ENCODE data around the gene WDR5.

Gene WDR5

DNA sequence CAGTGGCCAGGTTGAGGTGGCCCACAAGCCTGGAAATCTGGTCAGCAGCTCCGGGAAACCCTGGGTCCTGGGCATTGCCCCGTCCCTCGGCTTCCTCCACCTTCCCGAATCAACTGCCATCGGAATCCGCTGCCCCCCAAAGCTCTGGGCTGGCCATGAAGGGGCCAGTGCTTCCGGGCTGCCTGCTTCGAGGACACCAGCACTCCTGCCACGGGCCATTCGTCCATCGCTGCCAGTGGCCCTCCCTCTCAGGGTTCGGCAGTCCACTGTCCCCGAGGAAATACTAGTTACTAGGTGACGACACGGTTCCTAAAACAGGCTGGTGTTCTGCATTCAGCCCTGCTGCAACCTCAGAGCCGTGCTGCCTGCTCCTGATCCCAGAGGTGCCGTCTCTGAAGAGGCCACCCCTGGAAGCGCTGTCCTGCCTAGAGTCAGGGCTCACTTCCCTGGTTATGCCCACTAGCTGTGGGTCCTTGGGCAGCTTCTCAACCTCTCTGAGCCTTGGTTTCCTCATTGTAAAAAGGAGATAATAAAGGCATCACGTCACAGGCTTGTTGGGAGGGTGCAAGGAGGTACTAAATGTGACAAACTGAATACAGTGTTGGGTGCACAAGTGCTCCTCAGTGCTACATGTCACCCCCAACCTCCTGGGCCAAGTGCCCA, 3.5 kb upstream of the WDR5 start:
- DNase-seq (ENCODE audit: low read depth, low spot score), result no peak

DNA sequence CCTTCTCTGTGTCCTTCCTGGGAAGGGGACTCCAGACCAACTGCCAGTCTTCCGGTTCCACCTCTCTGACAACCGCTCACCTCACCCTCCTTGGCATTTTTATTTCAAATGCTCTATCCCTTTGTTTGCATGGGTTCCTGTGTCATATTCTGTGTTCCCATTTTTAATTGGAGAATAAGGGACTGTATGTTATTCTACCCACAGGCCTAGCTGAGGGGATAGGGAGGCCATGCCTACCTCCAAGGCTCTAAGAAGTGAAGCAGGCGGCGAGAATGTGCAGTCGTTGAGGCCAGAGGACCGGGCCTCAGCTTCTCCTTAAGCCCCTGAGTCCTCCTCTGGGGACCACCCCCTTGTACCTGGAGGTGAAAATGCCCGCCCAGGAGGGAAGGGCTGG, 936 bp upstream of the WDR5 start:
- DNase-seq (ENCODE audit: low read depth, low spot score), result no peak

DNA sequence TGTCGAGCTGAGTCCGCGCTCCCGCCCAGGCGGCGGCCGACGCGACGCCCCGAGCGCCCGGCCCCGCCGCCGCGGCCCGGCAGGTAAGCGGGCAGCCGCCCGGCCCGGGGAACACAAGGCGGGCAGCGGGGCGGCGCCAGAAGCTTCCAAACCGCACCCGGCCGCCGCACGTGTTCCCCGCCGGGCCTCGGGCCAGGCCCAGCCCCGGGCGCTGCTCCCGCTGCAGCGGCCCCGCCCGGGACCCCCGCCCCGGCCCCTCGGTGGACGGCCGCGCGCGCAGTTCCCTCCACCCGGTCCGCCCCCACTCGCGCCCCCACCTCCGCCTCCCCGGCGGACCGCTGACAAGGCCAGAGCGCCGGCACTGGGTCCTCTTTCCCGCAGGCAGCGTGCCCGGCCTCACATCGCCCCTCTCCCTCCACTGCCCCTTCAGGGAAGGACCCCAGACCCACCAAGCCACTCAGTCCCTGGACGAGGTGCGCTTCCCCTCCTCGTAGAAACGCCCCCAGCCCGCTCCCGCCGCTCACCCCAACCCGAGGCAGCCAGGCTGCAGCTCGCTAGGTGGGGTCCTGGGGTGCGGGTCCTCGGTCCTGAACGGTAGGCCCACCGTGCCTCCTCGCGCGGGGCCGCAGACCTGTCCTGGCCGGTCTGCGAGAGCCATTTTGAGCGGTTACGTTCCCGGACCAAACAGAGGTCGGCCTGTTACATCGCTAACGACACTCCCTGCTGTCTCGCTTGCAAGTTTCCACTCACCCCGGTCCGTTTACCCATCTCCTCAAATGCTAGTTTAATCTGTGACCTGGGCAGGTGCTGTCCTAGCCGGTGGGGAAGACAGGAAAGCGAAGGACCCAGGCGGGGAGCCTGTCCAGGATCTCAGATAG, 475 bp downstream of the WDR5 start:
- no peak for DNase-seq (ENCODE audit: low read depth, low spot score)

DNA sequence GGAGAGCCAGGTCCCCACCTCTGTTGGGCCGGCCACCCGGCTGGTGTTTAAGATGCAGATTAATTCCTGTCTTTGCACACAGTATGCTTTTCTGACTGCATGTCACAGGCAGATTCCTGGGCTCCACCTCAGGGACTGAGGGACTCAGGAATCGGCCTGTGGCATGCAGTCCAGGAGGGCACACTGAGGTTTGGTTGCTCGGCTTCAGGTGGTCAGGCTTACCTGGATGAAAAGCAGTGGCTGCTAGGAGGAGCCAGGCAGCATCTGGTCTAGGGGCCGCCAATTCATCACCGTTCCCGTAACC, 1.1 kb downstream of the WDR5 start:
- no peak for DNase-seq (ENCODE audit: low read depth, low spot score)

DNA sequence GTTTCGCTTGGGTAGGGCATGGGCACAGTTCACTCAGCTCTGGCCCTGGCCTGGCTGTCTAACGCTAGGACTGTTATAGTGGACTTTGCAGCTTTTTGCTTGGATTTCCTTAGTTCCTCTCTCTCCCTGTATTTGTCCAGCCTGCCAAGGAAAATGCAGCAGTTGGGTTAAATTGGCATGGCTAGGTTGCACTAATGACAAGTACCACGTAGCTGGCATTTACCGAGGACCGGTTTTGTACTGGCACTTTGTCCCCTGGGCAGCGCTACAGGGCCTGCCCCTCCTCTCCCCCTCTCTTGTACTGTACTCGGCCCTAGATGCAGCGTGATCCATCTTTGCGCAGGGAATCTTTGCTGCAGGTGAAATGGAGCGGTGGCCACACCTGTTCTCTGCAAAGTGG, 2.4 kb downstream of the WDR5 start:
- DNase-seq (ENCODE audit: low read depth, low spot score), result no peak

DNA sequence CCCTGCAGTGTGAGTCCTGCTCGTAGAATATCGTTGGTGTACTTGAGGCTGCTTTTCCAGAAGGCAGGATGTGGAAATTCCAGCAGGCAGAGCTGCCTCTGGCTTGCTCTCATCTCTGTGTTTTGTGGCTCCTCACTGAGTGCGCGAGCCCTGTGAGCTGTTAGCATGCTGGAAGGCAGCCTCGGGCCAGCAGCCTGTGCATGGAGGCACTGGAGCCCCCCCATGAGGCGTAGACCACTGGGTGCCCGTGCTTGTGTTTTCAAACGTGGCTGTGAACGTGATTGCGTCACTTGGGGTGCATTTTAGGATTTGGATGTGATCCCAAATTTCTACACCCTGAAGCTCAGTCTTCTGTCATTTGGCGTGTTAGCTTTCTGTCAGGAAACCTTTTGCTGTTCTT, 3.2 kb downstream of the WDR5 start:
- no peak for DNase-seq (ENCODE audit: low read depth, low spot score)

DNA sequence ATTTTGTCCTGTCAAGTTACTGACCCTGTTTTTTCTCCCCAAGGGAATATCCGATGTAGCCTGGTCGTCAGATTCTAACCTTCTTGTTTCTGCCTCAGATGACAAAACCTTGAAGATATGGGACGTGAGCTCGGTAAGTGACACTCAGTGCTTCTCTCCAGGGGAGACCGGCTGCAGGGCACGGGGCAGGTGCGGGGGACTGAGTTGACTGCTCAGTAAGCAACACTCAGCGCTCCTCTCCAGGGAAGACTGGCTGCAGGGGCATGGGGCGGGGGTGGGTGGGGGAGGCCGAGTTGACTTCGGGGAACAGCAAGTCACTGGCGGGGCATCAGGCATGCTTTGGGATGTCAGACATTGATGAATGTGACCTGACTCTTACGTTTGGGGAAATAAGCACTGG, 6.0 kb downstream of the WDR5 start:
- no peak for DNase-seq (ENCODE audit: low read depth, low spot score)

DNA sequence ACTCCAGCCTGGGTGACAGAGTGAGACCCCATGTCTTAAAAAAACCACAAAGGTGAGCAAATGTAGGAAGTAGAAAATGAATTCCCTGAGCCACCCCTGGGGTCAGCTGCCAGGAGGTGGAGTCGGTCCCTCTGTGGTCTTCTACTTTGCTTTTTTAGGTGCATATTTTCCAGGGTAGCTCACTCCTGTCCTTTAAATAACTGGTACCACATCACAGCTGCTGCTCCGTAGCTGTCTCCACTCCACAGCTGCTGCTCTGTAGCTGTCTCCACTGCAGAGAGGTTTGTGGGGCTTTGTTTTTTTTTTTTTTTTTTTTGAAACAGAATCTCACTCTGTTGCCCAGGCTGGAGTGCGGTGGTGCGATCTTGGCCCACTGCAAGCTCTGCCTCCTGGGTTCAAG, 8.9 kb downstream of the WDR5 start:
- no peak for DNase-seq (ENCODE audit: low read depth, low spot score)

DNA sequence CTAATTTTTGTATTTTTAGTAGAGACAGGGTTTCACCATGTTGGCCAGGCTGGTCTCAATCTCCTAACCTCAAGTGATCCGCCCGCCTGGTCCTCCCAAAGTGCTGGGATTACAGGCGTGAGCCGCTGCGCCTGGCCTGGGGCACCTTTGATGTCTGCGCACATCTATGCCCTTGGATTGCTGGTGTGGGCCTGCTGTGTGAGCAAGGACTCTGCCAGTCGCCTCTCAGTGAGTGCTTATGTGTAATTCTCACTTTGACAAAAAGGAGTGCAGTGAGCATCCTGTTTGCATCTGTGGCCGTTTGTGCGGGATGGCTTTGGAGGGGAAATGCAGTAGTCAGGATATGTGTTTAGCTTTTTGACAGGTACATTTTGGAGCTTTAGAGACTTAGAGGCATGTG, 9.4 kb downstream of the WDR5 start:
- DNase-seq (ENCODE audit: low read depth, low spot score), result no peak

DNA sequence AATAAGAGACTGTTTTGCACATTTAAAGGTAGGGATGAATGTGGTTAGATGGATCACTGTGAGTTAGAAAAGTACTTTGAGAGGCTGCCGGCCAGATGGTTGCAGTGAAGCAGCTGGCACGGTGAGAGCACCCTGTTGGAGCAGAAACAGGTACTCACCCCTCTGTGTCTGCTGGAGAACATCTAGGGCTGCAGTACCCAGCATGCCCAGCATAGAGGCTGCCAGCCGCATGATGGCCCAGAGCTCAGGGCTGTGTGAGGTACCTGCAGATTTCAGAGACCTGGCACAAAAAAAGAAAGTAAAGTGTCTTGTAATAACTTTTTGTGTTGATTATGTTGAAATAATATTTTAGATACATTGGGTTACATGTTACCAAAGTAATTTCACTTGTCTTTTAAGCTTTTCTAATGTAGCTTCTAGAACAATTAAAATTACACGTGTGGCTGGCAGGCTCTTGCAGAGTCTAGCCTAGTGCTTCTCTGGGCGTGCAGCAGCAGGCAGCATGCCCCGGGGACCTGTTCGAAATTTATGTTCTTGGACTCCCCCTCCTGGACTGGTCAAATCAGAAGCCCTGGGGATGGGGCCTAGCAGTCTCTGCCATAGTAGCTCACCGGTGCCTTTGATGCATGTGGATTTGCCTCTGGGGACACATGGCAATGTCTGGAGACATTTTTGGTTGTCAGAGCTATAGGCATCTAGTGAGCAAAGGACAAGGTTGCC, 11.1 kb downstream of the WDR5 start:
- no peak for DNase-seq (ENCODE audit: low read depth, low spot score)

DNA sequence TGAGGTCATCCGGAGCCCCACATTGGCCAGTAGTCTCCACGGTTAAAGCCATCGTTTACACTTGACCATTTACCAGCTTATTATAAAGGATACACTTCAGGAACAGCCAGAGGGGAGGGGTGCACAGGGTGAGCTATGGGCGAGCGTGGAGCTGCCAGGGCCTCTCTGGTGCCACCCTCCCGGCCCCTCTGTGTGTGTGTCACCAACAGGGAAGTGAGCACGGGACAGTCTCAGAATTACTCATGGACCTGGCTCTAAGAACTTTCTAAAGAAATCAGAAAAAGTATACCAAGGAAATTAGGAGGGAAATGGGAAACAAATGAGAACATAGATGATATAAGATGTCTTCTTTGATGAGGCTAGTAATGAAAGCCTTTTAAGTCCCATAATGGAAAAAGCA, 13.5 kb downstream of the WDR5 start:
- DNase-seq (ENCODE audit: low read depth, low spot score), result no peak

DNA sequence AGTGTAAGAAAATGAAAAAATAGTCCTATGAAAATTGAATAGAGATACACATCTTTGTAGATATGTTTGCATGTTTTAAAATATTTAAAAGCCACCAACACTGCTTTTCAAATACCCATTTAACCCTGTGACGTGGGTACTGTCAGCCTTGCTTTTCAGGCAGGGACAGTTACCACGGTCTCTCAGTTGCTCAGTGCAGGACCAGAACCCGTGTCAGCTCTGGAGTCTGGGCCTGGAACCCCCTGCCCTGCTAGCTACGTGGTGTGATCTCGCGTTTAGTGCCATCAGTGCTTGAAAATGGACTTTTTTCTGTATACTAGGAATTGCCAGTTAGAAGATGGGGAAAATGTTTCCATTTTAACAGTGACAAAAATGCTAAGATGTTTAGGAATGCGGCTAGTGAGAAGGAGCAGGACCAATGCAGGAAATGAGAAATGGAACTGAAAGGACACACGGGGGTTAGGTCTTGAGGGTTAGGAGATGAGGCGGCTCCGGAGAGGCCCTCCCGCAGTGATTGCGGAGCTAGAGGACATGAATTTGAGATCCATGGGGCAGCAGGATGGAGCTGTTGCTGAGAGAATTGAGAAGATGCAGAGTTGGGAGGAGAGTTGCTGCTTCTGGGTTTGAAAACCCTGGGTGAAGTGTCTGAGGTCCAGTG, 14.8 kb downstream of the WDR5 start:
- DNase-seq (ENCODE audit: low read depth, low spot score), result no peak

DNA sequence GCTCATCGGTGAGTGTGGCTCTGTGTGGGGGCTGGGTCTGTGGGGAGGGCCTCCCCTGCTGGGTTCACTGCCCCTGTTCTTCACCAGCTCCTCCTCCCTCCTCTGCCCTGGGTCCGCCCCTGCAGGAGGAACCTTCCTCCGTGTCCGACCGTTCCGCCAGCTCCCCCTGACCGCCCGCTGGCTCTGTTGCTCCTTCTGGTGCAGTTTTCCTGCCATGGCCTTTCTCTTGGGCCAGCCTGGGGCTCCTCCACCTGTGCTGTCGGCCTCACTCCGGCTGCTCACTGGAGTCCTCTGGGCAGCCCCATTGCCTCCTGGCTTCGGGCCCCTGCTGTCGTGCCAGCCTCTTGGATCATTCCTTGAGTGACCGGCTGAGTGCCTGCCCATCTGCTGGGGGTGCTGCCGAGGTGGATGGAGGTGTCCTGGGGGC, 16.2 kb downstream of the WDR5 start:
- DNase-seq (ENCODE audit: low read depth, low spot score), result no peak

DNA sequence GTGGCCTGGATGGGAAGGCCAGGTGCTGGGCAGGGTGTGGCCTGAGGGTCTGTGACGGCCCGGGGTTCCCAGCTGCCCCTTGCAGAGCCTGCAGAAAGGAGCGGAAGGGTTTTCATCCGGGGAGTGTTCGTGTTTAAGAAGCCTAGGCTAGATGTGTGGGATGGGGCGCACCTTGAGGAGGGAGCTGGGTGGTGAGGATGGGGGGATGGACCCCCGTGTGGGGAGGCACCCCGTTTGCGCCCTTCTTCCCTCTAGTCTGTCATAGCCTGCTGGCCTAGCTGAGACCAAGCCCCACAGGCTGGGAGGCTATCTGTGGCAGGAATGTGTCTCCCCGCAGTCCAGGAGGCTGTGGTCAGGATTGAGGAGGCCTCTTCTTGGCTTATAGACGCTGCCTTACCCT, 16.6 kb downstream of the WDR5 start:
- no peak for DNase-seq (ENCODE audit: low read depth, low spot score)

DNA sequence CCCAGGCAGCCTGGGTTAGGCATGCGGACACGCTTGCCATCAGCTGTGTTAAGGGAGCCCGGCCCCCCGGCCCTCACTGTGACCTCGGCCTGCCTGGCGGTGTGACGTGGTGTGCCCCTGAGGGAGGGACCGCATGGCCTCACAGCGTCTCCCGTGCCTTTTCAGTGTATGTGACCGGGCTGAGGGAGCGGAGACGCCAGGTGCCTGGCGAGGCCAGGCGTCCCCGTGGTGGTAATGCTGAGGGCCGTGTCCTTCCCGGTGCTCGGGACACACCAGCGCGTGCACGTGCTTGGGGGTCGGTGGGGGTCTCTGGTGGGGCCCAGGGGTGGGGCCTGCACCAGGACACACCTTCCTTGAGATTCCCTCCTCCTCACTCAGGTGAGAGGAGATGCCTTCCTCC, 17.6 kb downstream of the WDR5 start:
- DNase-seq (ENCODE audit: low read depth, low spot score), result no peak

DNA sequence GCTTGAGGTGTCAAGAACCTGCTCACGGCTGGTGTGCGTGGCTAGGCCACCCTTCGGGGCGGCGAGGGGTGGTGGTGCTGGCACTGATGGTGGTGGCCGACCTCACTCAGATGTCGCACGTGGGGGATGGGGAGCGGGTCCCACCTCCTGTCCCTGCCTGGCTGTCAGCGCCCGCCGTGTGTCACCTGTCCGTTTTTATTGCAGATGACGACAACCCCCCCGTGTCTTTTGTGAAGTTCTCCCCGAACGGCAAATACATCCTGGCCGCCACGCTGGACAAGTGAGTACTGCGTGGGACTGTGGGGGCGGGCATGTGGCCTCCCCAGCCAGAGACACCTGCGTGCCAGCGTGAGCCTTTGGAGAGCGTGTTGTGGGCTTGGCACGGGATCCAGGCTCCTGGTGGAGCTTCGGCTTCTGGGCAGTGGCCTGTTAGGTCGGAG, 18.4 kb downstream of the WDR5 start:
- DNase-seq (ENCODE audit: low read depth, low spot score), result no peak

DNA sequence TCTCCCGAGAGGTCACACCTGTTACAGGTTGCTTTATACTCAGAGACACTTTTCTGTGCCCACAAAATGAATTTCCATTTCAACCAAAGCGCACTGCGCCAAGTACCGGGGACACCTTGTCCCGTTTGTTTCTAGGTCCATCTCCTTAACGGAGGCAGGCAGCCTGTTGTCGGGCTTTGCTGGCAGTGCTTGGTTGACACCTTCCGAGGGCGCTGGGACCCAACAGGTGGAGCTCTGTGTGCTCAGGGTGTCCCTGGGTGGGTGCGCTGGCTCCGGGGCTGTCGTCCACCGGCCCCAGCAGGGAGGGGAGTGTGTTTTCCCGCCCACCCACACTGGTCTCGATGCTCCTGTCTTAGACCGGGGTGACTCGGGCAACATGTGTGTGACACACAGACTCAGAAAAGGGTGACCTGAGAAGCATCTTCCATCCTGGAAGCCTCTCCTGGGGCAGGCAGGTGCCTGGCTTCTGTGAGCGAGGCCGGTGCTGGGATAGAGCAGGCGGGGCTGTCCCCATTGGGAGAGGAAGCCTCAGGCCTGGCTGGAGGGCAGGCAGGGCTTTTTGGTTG, 20.0 kb downstream of the WDR5 start:
- no peak for DNase-seq (ENCODE audit: low read depth, low spot score)

DNA sequence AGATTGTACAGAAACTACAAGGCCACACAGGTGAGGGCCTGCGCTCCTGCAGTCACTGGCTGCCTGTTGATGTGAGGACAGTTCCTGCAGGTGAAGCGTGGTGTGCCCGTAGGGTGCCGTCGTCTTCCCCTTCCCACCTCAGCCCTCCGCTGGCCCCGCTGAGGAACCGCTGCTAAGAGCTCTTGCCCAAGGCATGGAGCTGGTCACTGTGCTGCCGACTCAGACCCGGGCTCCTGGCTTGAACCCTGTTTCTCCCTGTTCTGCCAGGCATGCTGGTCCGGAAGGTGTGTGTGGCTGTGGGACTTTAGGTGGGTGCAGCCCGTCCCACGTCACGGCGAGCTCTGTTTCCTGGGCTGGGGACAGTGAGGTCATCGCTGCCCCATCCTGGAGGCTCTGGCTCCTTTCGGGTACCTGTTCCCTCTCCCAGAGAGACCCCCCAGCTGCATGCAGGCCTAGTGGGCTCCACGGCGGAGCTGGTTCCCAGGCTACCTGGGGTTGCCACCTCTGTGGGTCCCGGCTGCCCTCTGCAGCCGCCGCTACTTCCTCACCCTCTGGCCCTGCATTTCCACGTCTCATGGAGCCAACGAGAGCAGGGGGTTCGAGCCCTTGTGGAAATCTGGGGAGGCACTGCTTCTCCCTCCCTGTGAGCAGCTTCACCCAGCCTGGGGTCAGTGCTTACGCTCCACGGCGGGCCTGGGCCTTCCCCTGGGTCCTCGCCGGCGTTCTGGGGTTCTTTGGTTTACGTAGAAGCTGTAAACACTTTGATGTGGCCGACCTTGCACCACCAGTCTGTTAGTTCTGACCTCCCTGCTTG, 20.9 kb downstream of the WDR5 start:
- DNase-seq (ENCODE audit: low read depth, low spot score), result no peak

DNA sequence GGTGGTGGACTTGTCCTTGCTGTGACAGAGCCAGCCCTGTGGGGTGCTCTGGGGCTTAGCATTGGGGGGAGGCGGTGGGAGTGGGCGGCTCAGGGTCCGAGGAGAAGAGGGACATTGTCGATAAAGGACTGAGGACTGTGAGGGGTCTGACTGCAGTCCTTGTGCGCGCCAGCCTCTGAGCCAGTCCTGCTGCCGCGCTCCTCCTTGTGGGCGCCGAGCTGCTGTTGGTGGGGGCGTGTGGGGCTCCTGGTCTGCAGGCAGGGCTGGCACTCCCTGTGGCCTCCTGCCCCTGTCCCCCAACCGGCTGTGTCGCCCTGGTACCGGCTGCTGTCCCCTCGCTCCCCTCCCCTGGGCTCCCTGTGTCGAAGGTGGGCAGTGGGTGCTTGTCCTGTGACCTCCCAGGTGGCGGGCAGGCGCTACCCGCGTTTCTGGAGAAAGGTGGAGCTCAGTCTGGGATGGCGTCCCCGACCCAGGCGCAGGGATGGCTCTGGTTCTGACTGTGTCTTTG, 21.6 kb downstream of the WDR5 start:
- no peak for DNase-seq (ENCODE audit: low read depth, low spot score)

DNA sequence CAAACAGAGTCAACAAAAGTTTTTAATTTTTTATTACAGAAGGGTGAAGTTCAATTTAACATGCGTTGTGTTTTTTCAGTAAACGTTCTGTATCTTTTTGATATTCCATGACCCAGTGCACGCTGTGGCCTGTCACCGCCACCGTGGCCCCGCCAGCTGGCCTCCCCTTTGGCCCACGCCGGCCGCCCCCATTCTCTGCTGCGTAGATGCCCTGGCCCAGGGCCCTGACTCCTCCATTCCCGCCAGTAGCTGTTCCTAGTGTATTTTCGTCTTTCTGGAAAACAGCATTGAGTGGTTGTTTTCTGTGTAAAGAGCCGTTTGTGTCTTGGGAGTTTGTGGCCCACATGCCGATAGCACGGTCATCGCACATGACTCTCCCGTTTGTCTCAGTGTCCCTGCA, 22.4 kb downstream of the WDR5 start:
- DNase-seq (ENCODE audit: low read depth, low spot score), result no peak

Measured in smooth muscle cell of the brain vasculature (primary cell).